GM21528 (cell line): ENCODE measurements around the gene LRMDA.

Experiments used
- ATAC-seq: cut with Tn5 transposase; IDR thresholded peaks from one replicate; pipeline ENCODE4 v1.9.1; 2021; ENCODE audit warnings: mild to moderate bottlenecking, moderate library complexity; ENCODE audit not compliant: unreplicated experiment, low FRiP score

The LRMDA gene

GRCh38 chr10:76420725-76421124, 989.3 kb downstream of the LRMDA start:
- ATAC-seq = no peak

GRCh38 chr10:76422769-76423168, 991.3 kb downstream of the LRMDA start:
- ATAC-seq = no peak

- ATAC-seq = no peak
These were observed 997.3 kb downstream of the LRMDA start for GRCh38 chr10:76428551-76429367.

GRCh38 chr10:76429368-76430060, 998.1 kb downstream of the LRMDA start:
- no peak for ATAC-seq

- no peak for ATAC-seq
These were observed 998.7 kb downstream of the LRMDA start for GRCh38 chr10:76430061-76430645.

GRCh38 chr10:76432016-76433012, 1000.9 kb downstream of the LRMDA start:
- ATAC-seq = no peak

GRCh38 chr10:76433161-76434005, 1002.0 kb downstream of the LRMDA start:
- no peak for ATAC-seq

GRCh38 chr10:76435157-76435556, 1003.7 kb downstream of the LRMDA start:
- no peak for ATAC-seq

GRCh38 chr10:76436401-76436811, 1005.0 kb downstream of the LRMDA start:
- no peak for ATAC-seq

- ATAC-seq = no peak
These were observed 1005.6 kb downstream of the LRMDA start for GRCh38 chr10:76436981-76437380.

GRCh38 chr10:76440426-76440825, 1009.0 kb downstream of the LRMDA start:
- ATAC-seq = no peak

- ATAC-seq = no peak
These were observed 1010.7 kb downstream of the LRMDA start for GRCh38 chr10:76442113-76442512.

GRCh38 chr10:76444034-76444800, 1012.8 kb downstream of the LRMDA start:
- ATAC-seq = no peak

GRCh38 chr10:76447578-76447977, 1016.2 kb downstream of the LRMDA start:
- no peak for ATAC-seq

- no peak for ATAC-seq
These were observed 1020.5 kb downstream of the LRMDA start for GRCh38 chr10:76451911-76452310.

- no peak for ATAC-seq
These were observed 1021.9 kb downstream of the LRMDA start for GRCh38 chr10:76453332-76453731.

- ATAC-seq = no peak
These were observed 1022.6 kb downstream of the LRMDA start for GRCh38 chr10:76453997-76454396.

GRCh38 chr10:76454506-76455140, 1023.2 kb downstream of the LRMDA start:
- ATAC-seq = no peak
